ENCODE results near the gene BCAS3.

The BCAS3 gene

GRCh38 chr17:61116577-61116976 is 438.9 kb downstream of the BCAS3 start:
- Histone ChIP-seq H3K4me2 (ENCODE audit: low read length) (no peak overlapping the region), H3K4me1 (ENCODE audit: control insufficient read depth, low read length) (no peaks in the 10 kb centered on the region), H3F3A (ENCODE audit: control insufficient read depth, insufficient read depth) (no peaks in the 10 kb centered on the region), H3K79me2 (ENCODE audit: control insufficient read depth, low read length) (no peaks in the 10 kb centered on the region), H3K9me2 (replicated peaks; ENCODE audit: control insufficient read depth, low read length) (no peaks in the 10 kb centered on the region), H3K9me3 (ENCODE audit: control insufficient read depth, insufficient read depth, low read length) (0 out of 2 replicates have a peak, but pooled peaks cover 8% of the 10 kb centered on the region), H3K4me3 (ENCODE audit: low read length) (no peak overlapping the region), H3K27ac (ENCODE audit: low read depth, low read length) (no peak overlapping the region), H3K36me3 (ENCODE audit: control insufficient read depth, low read length) (no peaks in the 10 kb centered on the region), H4K20me1 (ENCODE audit: control insufficient read depth, insufficient read depth, low read depth, low read length) (no peaks in the 10 kb centered on the region), H3K27me3 (ENCODE audit: control insufficient read depth, low read length) (no peaks in the 10 kb centered on the region)
- TF ChIP-seq CTCF (IDR thresholded peaks at IDR 0.05; ENCODE audit: low read depth, low read length, poor library complexity, severe bottlenecking) (no peak), EZH2phosphoT487 (IDR thresholded peaks at IDR 0.05; ENCODE audit: borderline replicate concordance, low read length) (no peak)

DNA sequence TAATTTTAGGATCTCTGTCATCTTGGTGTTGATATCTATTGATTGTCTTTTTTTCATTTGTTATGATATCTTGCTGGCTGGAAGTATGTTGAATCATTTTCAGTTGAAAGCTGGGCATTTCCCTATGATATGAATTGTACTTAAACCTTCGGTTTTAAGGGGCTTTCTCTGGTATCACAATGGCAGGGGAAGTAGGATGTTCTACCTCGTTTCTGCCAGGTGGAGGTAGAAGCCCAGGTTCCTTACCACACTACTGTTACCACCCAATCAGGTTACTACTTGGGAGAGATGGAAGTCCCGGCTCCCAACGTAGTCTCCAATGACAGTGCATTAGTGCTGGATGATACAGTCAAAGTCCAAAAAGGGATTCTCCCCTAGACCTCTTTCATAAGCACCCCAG is 440.3 kb downstream of the BCAS3 start:
- TF ChIP-seq CTCF (IDR thresholded peaks at IDR 0.05; ENCODE audit: low read depth, low read length, poor library complexity, severe bottlenecking) (no peak), EZH2phosphoT487 (IDR thresholded peaks at IDR 0.05; ENCODE audit: borderline replicate concordance, low read length) (no peak)
- no peaks in the 10 kb centered on the region for H3F3A ChIP-seq (ENCODE audit: control insufficient read depth, insufficient read depth)
- no peak overlapping the region for H3K27ac ChIP-seq (ENCODE audit: low read depth, low read length)
- no peak overlapping the region for H3K4me3 ChIP-seq (ENCODE audit: low read length)
- no peaks in the 10 kb centered on the region for H3K36me3 ChIP-seq (ENCODE audit: control insufficient read depth, low read length)
- no peaks in the 10 kb centered on the region for H4K20me1 ChIP-seq (ENCODE audit: control insufficient read depth, insufficient read depth, low read depth, low read length)
- H3K9me2 ChIP-seq (replicated peaks; ENCODE audit: control insufficient read depth, low read length), result no peaks in the 10 kb centered on the region
- no peak overlapping the region for H3K4me2 ChIP-seq (ENCODE audit: low read length)
- no peaks in the 10 kb centered on the region for H3K79me2 ChIP-seq (ENCODE audit: control insufficient read depth, low read length)
- no peaks in the 10 kb centered on the region for H3K27me3 ChIP-seq (ENCODE audit: control insufficient read depth, low read length)
- H3K9me3 ChIP-seq (ENCODE audit: control insufficient read depth, insufficient read depth, low read length), result 0 out of 2 replicates have a peak, but pooled peaks cover 8% of the 10 kb centered on the region
- H3K4me1 ChIP-seq (ENCODE audit: control insufficient read depth, low read length), result no peaks in the 10 kb centered on the region

- H3K9me3 ChIP-seq (ENCODE audit: control insufficient read depth, insufficient read depth, low read length), result 0 out of 2 replicates have a peak, but pooled peaks cover 8% of the 10 kb centered on the region
- no peaks in the 10 kb centered on the region for H3K4me1 ChIP-seq (ENCODE audit: control insufficient read depth, low read length)
- no peaks in the 10 kb centered on the region for H3K9me2 ChIP-seq (replicated peaks; ENCODE audit: control insufficient read depth, low read length)
- H3K4me3 ChIP-seq (ENCODE audit: low read length), result no peak overlapping the region
- H3K36me3 ChIP-seq (ENCODE audit: control insufficient read depth, low read length), result no peaks in the 10 kb centered on the region
- H3K27me3 ChIP-seq (ENCODE audit: control insufficient read depth, low read length), result no peaks in the 10 kb centered on the region
- H3K4me2 ChIP-seq (ENCODE audit: low read length), result no peak overlapping the region
- TF ChIP-seq EZH2phosphoT487 (IDR thresholded peaks at IDR 0.05; ENCODE audit: borderline replicate concordance, low read length) (no peak), CTCF (IDR thresholded peaks at IDR 0.05; ENCODE audit: low read depth, low read length, poor library complexity, severe bottlenecking) (no peak)
- no peak overlapping the region for H3K27ac ChIP-seq (ENCODE audit: low read depth, low read length)
- no peaks in the 10 kb centered on the region for H4K20me1 ChIP-seq (ENCODE audit: control insufficient read depth, insufficient read depth, low read depth, low read length)
- H3K79me2 ChIP-seq (ENCODE audit: control insufficient read depth, low read length), result no peaks in the 10 kb centered on the region
- H3F3A ChIP-seq (ENCODE audit: control insufficient read depth, insufficient read depth), result no peaks in the 10 kb centered on the region
These were observed 441.2 kb downstream of the BCAS3 start for GRCh38 chr17:61118871-61119270.

Measured in DOHH2 (cell line).